Neutrophil (primary cell): Measurements from ENCODE around the gene CAB39.

Experiments used
- H3K27ac ChIP-seq: fragments of 200-600 bp; sonication (generic); 2 replicates; pipeline ENCODE4 v1.5.1; 2016; ENCODE audit warnings: mild to moderate bottlenecking, moderate library complexity
- H3K27me3 ChIP-seq: fragments of 200-600 bp; sonication (generic); 2 replicates; pipeline ENCODE4 v1.6.0; 2016; ENCODE audit warnings: mild to moderate bottlenecking
- H3K36me3 ChIP-seq: fragments of 200-600 bp; sonication (generic); 2 replicates; pipeline ENCODE4 v1.5.1; 2017
- H3K4me1 ChIP-seq, 2 experiments: fragments of 200-600 bp in 1 of 2; sonication (generic) in 1 of 2; 1 replicate in 1 of 2; 2 replicates in 1 of 2; pipeline versions ENCODE4 v1.5.1 to v1.6.1; 2013 to 2016; ENCODE audit warnings: low read depth in 1 of 2, low read length in 1 of 2, mild to moderate bottlenecking in 1 of 2, moderate library complexity in 1 of 2; ENCODE audit not compliant: control insufficient read depth in 1 of 2, insufficient read depth in 1 of 2
- H3K4me3 ChIP-seq, 2 experiments: fragments of 200-600 bp in 1 of 2; sonication (generic) in 1 of 2; 1 replicate in 1 of 2; 2 replicates in 1 of 2; pipeline ENCODE4 v1.5.1; 2013 to 2016; ENCODE audit warnings: low read depth in 1 of 2, low read length in 1 of 2, mild to moderate bottlenecking in 1 of 2, moderate library complexity in 1 of 2
- H3K9me3 ChIP-seq: fragments of 200-600 bp; sonication (generic); 2 replicates; pipeline ENCODE4 v1.5.1; 2016
- CTCF ChIP-seq: fragments of 200-600 bp; sonication (generic); IDR thresholded peaks from 2 replicates; pipeline ENCODE4 v1.5.1; 2016; ENCODE audit warnings: antibody characterized with exemption

The CAB39 gene

GRCh38 chr2:230738924-230739323 is 26.3 kb downstream of the CAB39 start:
- Histone ChIP-seq H3K9me3 (no peaks in the 10 kb centered on the region), H3K36me3 (peaks cover 23% of the 10 kb centered on the region), H3K4me3 (no peak overlapping the region), H3K27me3 (no peaks in the 10 kb centered on the region), H3K27ac (peak overlapping the region; percentile 71), H3K4me1 (peaks cover 54 to 55% of the 10 kb centered on the region in 2 experiments)
- TF ChIP-seq CTCF: no peak

DNA sequence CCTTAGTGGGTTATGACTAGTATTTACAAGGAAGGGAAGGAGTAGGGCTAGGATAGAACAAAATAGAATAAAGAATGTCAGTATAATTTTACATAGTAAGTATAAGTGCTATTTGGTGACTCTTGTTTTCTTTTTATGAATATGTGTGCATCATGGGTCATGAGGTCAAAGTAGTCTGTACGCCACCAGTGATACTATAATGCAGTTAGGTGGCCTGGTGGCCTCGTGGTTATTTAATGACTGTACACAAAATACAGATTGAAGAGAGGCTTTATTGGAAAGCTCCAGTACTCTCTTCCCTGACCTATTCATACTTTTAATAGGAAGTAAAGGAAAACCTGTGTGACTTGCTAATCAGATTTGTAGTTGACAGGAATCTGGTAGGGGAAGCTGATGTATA is 27.3 kb downstream of the CAB39 start:
- H3K27me3 ChIP-seq: no peaks in the 10 kb centered on the region
- peaks cover 28% of the 10 kb centered on the region for H3K36me3 ChIP-seq
- H3K27ac ChIP-seq: no peak overlapping the region
- TF ChIP-seq CTCF: no peak
- peaks cover 45 to 53% of the 10 kb centered on the region in 2 experiments for H3K4me1 ChIP-seq
- no peak overlapping the region for H3K4me3 ChIP-seq
- H3K9me3 ChIP-seq: no peaks in the 10 kb centered on the region

GRCh38 chr2:230742781-230743180 is 30.1 kb downstream of the CAB39 start:
- Histone ChIP-seq H3K27me3 (no peaks in the 10 kb centered on the region), H3K36me3 (peaks cover 43% of the 10 kb centered on the region), H3K9me3 (no peaks in the 10 kb centered on the region), H3K27ac (no peak overlapping the region), H3K4me1 (peaks cover 22 to 26% of the 10 kb centered on the region in 2 experiments), H3K4me3 (no peak overlapping the region)
- TF ChIP-seq CTCF: no peak

DNA sequence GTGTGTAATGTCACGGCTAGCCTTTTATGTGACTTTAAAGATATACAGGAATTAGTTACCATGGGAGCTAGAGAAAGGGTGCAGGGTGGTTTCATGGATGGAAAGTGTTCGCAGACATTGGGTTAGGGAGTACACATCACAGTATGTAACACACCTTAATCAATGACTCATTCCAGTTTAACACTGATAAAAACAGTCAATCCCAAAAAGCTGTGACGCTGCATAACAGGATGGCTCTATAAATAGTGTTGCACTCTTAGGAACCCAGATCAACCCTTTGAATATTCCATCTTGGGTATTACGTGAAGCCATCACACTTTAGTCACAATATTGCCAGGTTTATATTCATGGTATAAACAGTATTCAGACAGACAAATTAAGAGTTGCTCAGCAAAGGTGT is 33.6 kb downstream of the CAB39 start:
- no peaks in the 10 kb centered on the region for H3K27me3 ChIP-seq
- no peaks in the 10 kb centered on the region for H3K9me3 ChIP-seq
- no peak for TF ChIP-seq CTCF
- no peak overlapping the region for H3K4me3 ChIP-seq
- H3K4me1 ChIP-seq: peaks cover 5 to 9% of the 10 kb centered on the region in 2 experiments
- H3K36me3 ChIP-seq: peaks cover 25% of the 10 kb centered on the region
- H3K27ac ChIP-seq: peak overlapping the region; percentile 23

DNA sequence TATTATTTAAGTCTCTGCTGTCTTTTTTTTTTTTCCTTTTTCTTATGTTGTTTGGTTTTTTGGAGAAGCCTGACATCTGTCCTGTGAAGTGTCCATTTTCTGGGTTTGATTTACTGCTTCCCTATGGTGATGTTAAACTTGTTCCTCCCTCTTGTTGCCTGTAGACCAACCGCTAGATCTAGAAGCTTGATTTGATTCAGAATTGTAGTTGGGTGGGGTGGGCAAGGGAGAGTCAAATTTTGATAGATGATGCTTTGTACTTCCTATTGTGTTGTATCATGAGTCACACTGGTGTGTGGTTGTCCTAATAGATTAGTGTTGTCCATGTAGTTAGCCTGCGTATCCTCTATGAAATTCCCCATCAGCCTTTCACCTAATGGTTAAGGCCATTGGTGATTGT is 35.4 kb downstream of the CAB39 start:
- TF ChIP-seq CTCF: no peak
- H3K36me3 ChIP-seq: peaks cover 21% of the 10 kb centered on the region

DNA sequence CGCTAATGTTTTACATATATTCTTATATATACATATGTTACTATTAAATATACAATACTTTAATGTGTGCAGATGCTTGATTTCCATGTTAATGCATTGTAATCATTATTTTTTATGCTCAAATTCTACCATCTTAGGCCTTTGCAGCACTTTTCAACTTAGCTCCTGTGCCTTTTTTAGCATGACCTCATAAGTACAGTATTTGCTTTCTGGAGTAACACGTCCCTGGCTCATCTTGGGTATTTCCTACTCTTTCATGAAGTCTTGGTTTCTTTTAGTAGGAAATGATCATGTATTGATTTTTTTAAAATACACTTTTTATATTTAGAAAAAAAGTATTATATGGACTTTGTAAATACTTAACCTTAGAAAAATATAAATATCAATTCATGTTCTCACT is 36.5 kb downstream of the CAB39 start:
- Histone ChIP-seq H3K27me3 (no peaks in the 10 kb centered on the region), H3K9me3 (no peaks in the 10 kb centered on the region), H3K4me3 (no peak overlapping the region), H3K36me3 (peaks cover 18% of the 10 kb centered on the region), H3K27ac (no peak overlapping the region), H3K4me1 (peaks cover 5 to 9% of the 10 kb centered on the region in 2 experiments)
- TF ChIP-seq CTCF: no peak

More for the DNA sequence above, 35.4 kb downstream of the CAB39 start:
- Histone ChIP-seq H3K27ac (no peak overlapping the region), H3K27me3 (no peaks in the 10 kb centered on the region), H3K4me3 (no peak overlapping the region), H3K4me1 (peaks cover 5 to 9% of the 10 kb centered on the region in 2 experiments), H3K9me3 (no peaks in the 10 kb centered on the region)
